Measurements from ENCODE around the gene NKD2. TPM values are rescaled to one million over a fixed set of nuclear protein-coding genes. Genes with fewer than 3 reads are reported as not detected.

NKD2 gene
- total RNA-seq, 2 experiments from 2014 or later, result 0.17 to 0.30 TPM

- Mint-ChIP-seq H3K4me3 (no peak overlapping the region), H3K36me3 (ENCODE audit: low read depth) (peaks cover 20% of the 10 kb centered on the region), H3K27ac (no peak overlapping the region), H3K27me3 (no peaks in the 10 kb centered on the region), H3K4me1 (ENCODE audit: low read depth) (no peaks in the 10 kb centered on the region), H3K9me3 (no peaks in the 10 kb centered on the region)
- ChIA-PET CTCF (no interaction called here), POLR2A (no interaction called here)
- peaks cover 57% of the 10 kb centered on the region for H3K36me3 ChIP-seq (ENCODE audit: insufficient read depth, low read length)
- H3K4me1 ChIP-seq (ENCODE audit: insufficient read depth, low read length), result no peaks in the 10 kb centered on the region
- H3K27ac ChIP-seq (ENCODE audit: low read depth in 1 of 2, low read length in 2 of 2), result no peak overlapping the region
- H3K4me3 ChIP-seq (ENCODE audit: low read length), result no peak overlapping the region
- ATAC-seq (ENCODE audit: poor library complexity), result no peak
- DNase-seq, result no peak
- no peak for TF ChIP-seq CTCF (IDR thresholded peaks at IDR 0.05)
- intact Hi-C loops (cut with DNase I, micrococcal nuclease), result no loop called here
- no peaks in the 10 kb centered on the region for H3K27me3 ChIP-seq (ENCODE audit: control insufficient read depth in 1 of 2, insufficient read depth in 2 of 2, low read length in 2 of 2)
- H3K9me3 ChIP-seq (ENCODE audit: control insufficient read depth in 1 of 2, insufficient read depth in 1 of 2, low read length in 2 of 2), result no peaks in the 10 kb centered on the region
These were observed 59.7 kb downstream of the NKD2 start for GRCh38 chr5:1068204-1068894.

- Histone ChIP-seq H3K27ac (ENCODE audit: low read depth in 1 of 2, low read length in 2 of 2) (no peak overlapping the region), H3K9me3 (ENCODE audit: control insufficient read depth in 1 of 2, insufficient read depth in 1 of 2, low read length in 2 of 2) (no peaks in the 10 kb centered on the region), H3K36me3 (ENCODE audit: insufficient read depth, low read length) (peaks cover 59% of the 10 kb centered on the region), H3K4me3 (ENCODE audit: low read length) (no peak overlapping the region), H3K27me3 (ENCODE audit: control insufficient read depth in 1 of 2, insufficient read depth in 2 of 2, low read length in 2 of 2) (no peaks in the 10 kb centered on the region), H3K4me1 (ENCODE audit: insufficient read depth, low read length) (no peaks in the 10 kb centered on the region)
- intact Hi-C loops (cut with DNase I, micrococcal nuclease), result no loop called here
- H3K36me3 Mint-ChIP-seq (ENCODE audit: low read depth), result peaks cover 24% of the 10 kb centered on the region
- CTCF ChIA-PET, result no interaction called here
- no peaks in the 10 kb centered on the region for H3K9me3 Mint-ChIP-seq
- H3K4me1 Mint-ChIP-seq (ENCODE audit: low read depth), result no peaks in the 10 kb centered on the region
- no peak for ATAC-seq (ENCODE audit: poor library complexity)
- DNase-seq, result no peak
- POLR2A ChIA-PET, result no interaction called here
- H3K27me3 Mint-ChIP-seq, result no peaks in the 10 kb centered on the region
- no peak overlapping the region for H3K4me3 Mint-ChIP-seq
- no peak for TF ChIP-seq CTCF (IDR thresholded peaks at IDR 0.05)
- H3K27ac Mint-ChIP-seq, result no peak overlapping the region
These were observed 60.5 kb downstream of the NKD2 start for GRCh38 chr5:1068895-1069719.

GRCh38 chr5:1069720-1070088 is 61.1 kb downstream of the NKD2 start:
- TF ChIP-seq CTCF (IDR thresholded peaks at IDR 0.05), result no peak
- Histone ChIP-seq H3K27me3 (ENCODE audit: control insufficient read depth in 1 of 2, insufficient read depth in 2 of 2, low read length in 2 of 2) (no peaks in the 10 kb centered on the region), H3K4me1 (ENCODE audit: insufficient read depth, low read length) (no peaks in the 10 kb centered on the region), H3K4me3 (ENCODE audit: low read length) (no peak overlapping the region), H3K27ac (ENCODE audit: low read depth in 1 of 2, low read length in 2 of 2) (no peak overlapping the region), H3K9me3 (ENCODE audit: control insufficient read depth in 1 of 2, insufficient read depth in 1 of 2, low read length in 2 of 2) (no peaks in the 10 kb centered on the region), H3K36me3 (ENCODE audit: insufficient read depth, low read length) (peaks cover 59% of the 10 kb centered on the region)
- ATAC-seq (ENCODE audit: poor library complexity), result no peak
- intact Hi-C loops (cut with DNase I, micrococcal nuclease), result no loop called here
- DNase-seq, result no peak
- no peaks in the 10 kb centered on the region for H3K9me3 Mint-ChIP-seq
- H3K4me1 Mint-ChIP-seq (ENCODE audit: low read depth), result no peaks in the 10 kb centered on the region
- POLR2A ChIA-PET, result no interaction called here
- H3K4me3 Mint-ChIP-seq, result no peak overlapping the region
- H3K27me3 Mint-ChIP-seq, result no peaks in the 10 kb centered on the region
- H3K27ac Mint-ChIP-seq, result no peak overlapping the region
- peaks cover 24% of the 10 kb centered on the region for H3K36me3 Mint-ChIP-seq (ENCODE audit: low read depth)
- CTCF ChIA-PET, result no interaction called here

All from CD4-positive, alpha-beta T cell (primary cell).